Prostate gland (tissue), 2 donors: Measurements from ENCODE around the gene SYNE1.

Experiments used
- POLR2A ChIP-seq: fragments of 450-650 bp; IDR thresholded peaks from one replicate; pipeline ENCODE4 v1.6.1; 2016; ENCODE audit warnings: antibody characterized with exemption, mild to moderate bottlenecking
- TF ChIP-seq, protein P1 (sequence below), 4 experiments: fragments of 200-600 bp in 2 of 4; fragments of 450-650 bp in 2 of 4; sonication (generic) in 2 of 4; IDR thresholded peaks; 1 replicate in 3 of 4; 2 replicates in 1 of 4; pipeline ENCODE4 v1.5.1; 2016 to 2019; ENCODE audit warnings: antibody characterized with exemption in 4 of 4, mild to moderate bottlenecking in 2 of 4, moderate library complexity in 2 of 4

DNA sequence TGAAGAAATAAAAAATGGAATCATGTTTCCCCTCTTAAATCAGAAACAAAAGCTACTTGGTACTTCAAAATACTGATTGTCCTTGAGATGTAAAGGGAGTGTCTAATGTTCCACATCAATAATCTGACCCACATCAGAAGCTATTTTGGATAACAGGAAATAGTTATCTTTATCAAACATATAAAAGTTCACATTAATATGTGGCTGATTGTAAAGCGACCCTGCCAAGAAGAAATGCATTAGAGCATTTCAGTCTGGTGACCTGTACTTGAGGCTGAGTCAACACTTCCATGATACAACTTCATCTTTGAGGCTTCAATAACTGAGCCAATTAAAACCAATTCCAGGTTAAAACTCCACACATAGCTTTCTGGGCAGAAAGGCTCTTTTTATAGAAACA is 31.8 kb downstream of the SYNE1 start:
- TF ChIP-seq, protein P1, sequence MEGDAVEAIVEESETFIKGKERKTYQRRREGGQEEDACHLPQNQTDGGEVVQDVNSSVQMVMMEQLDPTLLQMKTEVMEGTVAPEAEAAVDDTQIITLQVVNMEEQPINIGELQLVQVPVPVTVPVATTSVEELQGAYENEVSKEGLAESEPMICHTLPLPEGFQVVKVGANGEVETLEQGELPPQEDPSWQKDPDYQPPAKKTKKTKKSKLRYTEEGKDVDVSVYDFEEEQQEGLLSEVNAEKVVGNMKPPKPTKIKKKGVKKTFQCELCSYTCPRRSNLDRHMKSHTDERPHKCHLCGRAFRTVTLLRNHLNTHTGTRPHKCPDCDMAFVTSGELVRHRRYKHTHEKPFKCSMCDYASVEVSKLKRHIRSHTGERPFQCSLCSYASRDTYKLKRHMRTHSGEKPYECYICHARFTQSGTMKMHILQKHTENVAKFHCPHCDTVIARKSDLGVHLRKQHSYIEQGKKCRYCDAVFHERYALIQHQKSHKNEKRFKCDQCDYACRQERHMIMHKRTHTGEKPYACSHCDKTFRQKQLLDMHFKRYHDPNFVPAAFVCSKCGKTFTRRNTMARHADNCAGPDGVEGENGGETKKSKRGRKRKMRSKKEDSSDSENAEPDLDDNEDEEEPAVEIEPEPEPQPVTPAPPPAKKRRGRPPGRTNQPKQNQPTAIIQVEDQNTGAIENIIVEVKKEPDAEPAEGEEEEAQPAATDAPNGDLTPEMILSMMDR (IDR thresholded peaks at IDR 0.05) = no peak
- no peak for TF ChIP-seq POLR2A
